Stimulated activated CD8-positive, alpha-beta memory T cell treated with anti-CD3 and anti-CD28 coated beads, Interleukin-12 subunit alpha, Interleukin-12 subunit beta, amount 100 ng/mL, for 1 hour (primary cell): Measurements from ENCODE around the gene RPS6KA5.
"Not testable (repeated sequence)": the region's sequence is repeated elsewhere in the genome, so short reads cannot be mapped to it uniquely, and the experiment has no call there.

ENCODE experiments used
- DNase-seq: peaks from one replicate; pipeline ENCODE4 v3.0.0-alpha.2; 2020; ENCODE audit warnings: low read depth

Gene RPS6KA5

GRCh38 chr14:90985601-90986242 lies 74.7 kb downstream of the RPS6KA5 start:
- no peak for DNase-seq

GRCh38 chr14:90983560-90983959 lies 76.9 kb downstream of the RPS6KA5 start:
- no peak for DNase-seq

DNA sequence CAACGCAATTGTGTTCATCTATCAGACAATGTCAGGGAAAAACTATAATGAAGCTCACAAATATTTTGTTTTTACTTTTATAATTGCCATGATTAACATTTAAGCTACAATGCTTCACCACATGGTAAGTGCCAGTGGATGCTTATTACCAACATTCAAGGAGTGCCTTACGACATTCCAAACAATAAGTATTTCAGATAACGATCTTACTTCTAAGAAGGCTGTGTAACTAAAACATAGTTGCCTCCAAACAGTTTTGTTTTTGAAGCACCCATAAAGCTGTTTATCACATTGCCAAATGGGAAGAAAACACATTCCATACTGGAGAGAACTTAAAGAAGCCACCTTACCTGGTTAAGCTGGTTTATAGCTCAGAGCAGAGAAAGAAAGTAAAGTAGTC lies 78.8 kb downstream of the RPS6KA5 start:
- DNase-seq: no peak

DNA sequence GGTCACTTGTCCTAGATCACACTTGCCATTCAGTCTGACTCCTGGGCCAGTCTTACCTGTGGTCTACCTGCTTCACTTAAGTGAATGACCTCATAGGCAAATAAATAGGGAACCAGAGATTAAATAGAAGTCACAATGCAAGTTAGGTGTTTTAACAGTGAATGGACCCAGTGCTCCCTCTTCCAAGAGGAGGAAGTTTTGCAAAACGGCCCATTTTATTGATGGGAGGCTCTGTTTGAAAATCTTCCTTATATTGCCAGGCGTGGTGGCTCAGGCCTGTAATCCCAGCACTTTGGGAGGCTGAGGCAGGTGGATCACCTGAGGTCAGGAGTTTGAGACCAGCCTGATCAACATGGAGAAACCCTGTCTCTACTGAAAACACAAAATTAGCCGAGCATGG lies 79.8 kb downstream of the RPS6KA5 start:
- DNase-seq: not testable (repeated sequence)

- no peak for DNase-seq
These were observed 80.9 kb downstream of the RPS6KA5 start for GRCh38 chr14:90979515-90979914.

GRCh38 chr14:90976101-90976500 lies 84.3 kb downstream of the RPS6KA5 start:
- DNase-seq: no peak

- no peak for DNase-seq
These were observed 88.8 kb downstream of the RPS6KA5 start for GRCh38 chr14:90971687-90972086.

DNA sequence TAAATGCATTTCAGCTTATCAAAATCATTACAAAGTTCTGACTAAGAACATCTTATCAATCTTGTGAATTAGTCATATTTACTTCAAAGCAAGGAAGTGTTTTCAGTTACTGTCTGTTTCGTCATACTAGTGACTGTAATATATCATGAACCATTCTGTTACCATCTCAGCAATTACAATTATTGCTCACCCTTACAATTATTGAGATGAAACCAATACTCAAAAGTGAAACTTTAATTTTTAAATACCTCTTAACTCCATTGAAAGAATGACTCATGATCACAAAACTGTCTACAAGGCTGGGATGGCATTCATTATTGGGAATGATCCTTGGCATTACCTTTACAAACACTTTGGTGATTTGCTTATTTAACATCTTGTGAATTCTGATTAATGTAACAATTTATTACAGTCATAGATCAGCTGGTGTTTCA lies 90.3 kb downstream of the RPS6KA5 start:
- DNase-seq: no peak

- DNase-seq: no peak
These were observed 90.8 kb downstream of the RPS6KA5 start for GRCh38 chr14:90969531-90970166.

DNA sequence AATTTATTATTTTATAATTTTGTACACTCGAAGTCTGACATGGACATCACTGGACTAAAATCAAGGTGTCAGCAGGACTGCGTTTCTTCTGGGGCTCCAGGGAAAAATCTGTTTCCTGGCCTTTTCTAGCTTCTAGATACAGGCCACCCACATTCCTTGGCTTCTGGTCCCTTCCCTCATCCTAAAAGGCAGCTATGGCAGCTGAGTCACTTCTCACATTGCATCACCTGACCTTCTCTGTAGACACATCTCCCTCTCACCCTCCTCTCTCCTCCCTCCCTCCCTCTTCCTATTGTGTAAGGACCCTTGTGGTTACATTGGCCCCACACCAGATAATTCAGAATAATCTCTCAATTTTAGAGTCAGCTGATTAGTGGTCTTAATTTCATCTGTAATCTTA lies 92.4 kb downstream of the RPS6KA5 start:
- DNase-seq: no peak

DNA sequence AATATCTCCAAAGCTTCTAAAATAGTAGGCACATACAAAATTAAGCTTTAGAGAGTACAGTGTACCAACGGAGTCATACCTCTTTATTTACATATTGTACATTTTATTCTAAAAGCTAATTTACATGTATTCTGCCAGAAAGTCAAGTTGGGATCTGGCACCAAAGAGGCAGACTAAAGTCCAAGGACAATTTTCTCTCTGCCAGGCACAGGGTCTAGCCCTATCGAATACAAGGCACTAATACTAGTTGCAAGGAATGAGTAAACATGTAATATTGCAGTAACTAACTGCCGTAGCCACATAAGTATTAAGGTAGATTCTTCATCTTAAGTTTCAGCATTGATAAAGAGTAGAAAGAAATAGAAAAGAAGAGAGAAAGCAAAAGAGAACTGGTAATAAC lies 93.9 kb downstream of the RPS6KA5 start:
- no peak for DNase-seq

DNA sequence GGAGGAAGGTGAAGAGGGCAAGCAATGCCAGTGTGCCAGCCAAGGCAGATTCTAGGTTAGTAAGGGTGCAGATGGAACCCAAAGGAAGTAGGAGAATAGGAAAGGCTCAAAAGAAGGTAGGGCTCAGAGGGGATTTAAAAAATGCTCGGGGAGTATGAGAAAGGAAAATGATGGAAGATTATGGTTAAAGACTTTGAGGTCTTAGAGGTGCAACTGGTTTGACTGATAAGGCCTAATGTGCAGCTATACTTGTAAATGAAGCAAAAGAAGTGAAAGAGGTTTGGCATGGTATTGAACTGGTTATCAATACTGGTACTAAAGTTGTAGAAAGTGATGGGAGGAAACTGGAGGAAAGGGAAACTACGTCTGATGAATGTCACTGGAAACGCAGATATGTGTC lies 94.7 kb downstream of the RPS6KA5 start:
- DNase-seq: no peak

- no peak for DNase-seq
These were observed 97.1 kb downstream of the RPS6KA5 start for GRCh38 chr14:90963343-90963742.

DNA sequence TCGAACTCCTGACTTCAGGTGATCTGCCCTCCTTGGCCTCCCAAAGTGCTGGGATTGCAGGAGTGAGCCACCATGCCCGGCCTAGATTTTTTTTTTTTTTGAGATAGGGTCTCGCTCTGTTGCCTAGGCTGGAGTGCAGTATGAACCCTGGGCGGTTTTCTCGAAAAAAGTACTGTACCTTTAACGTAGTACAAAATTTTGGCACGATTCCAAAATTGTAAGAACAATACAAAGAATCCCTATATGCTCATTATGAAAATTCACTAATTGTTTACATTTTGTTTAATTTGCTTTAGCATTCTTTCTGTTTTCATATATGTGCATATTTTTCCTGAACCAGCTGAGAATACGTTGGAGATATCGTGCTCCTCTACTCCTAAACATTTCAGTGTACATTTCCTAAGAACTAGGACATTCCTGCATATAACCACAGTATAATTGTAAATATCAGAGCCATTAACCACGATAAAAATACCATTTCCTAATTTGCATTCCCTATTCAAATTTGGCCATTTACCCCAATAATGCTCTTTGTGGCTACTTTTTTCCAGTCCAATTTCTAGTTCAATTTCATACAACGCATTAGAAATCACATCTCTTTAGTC lies 97.8 kb downstream of the RPS6KA5 start:
- DNase-seq: no peak

- DNase-seq: no peak
These were observed 99.6 kb downstream of the RPS6KA5 start for GRCh38 chr14:90960818-90961217.

DNA sequence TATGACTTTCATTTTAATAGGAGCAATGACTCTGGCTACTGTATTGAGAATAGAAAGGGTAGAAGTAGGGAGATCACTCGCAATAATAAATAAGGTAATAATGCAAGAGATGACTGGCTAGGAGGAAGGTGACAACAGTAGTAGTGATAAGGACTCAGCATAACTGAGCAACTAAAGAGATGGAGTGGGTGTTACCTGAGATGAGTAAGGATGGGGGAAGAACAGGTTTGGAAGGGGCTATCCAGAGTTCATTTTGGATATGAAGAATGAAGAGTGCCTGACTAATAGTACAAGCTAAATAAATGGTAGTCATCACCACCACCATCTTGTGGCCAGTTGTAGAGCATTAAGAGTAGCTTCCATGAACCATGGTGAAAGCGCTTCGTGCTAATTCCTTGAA lies 101.1 kb downstream of the RPS6KA5 start:
- DNase-seq: no peak

DNA sequence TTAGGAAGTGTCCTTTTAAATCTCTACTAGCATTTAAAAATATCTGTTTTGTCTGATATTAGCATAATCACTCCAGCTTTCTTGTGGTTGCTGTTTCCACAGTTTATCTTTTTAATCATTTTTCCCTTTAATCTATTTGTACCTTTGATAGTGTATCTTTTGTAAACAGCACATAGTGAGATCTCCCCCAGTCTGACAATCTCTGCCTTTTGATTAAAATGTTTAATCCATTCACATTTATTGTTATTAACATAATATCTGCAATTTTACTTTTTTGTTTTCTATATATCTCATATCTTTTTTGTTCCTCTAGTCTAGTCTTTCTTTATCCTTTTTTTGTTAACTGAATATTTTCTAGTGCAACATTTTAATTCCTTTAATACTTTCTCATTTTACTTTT lies 104.2 kb downstream of the RPS6KA5 start:
- no peak for DNase-seq

- not testable (repeated sequence) for DNase-seq
These were observed 106.8 kb downstream of the RPS6KA5 start for GRCh38 chr14:90953643-90954042.

DNA sequence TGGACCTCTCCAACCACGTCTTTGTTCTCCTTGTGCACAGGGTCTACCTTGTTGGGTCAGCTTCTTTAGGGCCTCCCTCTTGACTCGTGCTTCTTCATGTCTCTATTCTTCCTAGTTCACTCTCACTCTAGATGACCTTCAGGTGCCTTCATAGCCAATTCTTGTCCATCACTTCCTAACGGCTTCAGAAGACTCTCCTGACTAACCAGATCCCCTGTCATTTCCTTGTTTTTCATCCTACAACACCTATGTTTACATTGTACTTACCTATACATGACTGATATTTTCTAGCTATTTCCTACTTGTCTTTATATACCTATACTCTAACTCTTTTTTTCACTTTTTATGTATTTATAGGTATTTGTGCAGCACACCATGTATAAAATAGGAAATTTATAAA lies 117.1 kb downstream of the RPS6KA5 start:
- DNase-seq: no peak

GRCh38 chr14:90942511-90942910 lies 117.9 kb downstream of the RPS6KA5 start:
- DNase-seq: no peak

- DNase-seq: no peak
These were observed 118.7 kb downstream of the RPS6KA5 start for GRCh38 chr14:90941706-90942105.

DNA sequence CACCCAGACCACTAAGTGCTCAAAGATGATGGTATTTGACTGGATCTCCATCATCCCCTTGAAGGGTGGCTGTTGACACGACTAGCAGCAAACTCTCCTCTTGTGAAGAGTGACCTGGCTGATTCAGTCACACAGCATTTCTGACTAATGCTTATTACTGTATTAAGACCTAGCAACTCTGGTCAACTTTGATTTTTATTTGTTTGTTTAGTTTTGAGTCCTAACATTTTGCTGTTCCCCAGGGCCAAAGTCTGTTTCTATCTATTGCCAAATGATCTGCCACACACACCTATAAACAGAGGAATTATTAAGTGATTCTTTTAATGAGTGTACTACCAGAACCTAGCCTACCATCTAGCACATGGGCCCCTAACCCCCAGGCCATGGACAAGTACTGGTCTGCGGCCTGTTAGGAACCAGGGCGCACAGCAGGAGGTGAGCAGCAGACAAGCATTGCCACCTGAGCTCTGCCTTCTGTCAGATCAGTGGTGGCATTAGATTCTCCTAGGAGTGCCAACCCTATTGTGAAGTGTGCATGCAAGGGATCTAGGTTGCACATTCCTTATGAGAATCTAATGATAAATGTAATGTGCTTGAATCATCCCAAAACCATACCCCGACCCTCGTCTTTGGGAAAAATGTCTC lies 120.0 kb downstream of the RPS6KA5 start:
- no peak for DNase-seq

DNA sequence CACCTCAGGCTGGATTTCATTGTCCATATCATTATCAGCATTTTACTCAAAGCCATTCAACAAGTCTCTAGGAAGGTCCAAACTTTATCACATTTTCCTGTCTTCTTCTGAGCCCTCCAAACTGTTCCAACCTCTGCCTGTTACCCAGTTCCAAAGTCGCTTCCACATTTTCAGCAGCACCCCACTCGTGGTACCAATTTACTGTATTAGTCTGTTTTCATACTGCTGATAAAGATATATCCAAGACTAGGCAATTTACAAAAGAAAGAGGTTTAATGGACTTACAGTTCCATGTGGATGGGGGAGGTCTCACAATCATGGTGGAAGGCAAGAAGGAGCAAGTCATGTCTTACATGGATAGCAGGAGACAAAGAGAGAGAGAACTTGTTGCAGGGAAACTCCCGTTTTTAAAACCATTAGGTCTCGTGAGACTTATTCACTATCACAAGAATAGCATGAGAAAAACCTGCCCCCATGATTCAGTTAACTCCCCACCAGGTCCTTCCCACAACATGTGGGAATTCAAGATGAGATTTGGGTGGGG lies 121.1 kb downstream of the RPS6KA5 start:
- DNase-seq: not testable (repeated sequence)
